Jurkat, Clone E6-1 (cell line): ENCODE results near the gene RACK1.
"Not testable (repeated sequence)": the region's sequence is repeated elsewhere in the genome, so short reads cannot be mapped to it uniquely, and the experiment has no call there.

ENCODE experiments used
- DNase-seq: peaks from one replicate; pipeline ENCODE4 v3.0.0-alpha.2; 2011; ENCODE audit warnings: low read depth, low spot score
- H3K4me3 ChIP-seq: 2 replicates; pipeline ENCODE4 v1.5.1; 2011; ENCODE audit warnings: mild to moderate bottlenecking, low read length, control low read depth, moderate library complexity

RACK1 gene

GRCh38 chr5:181219262-181220177, 24.2 kb downstream of the RACK1 start:
- H3K4me3 ChIP-seq, result no peak overlapping the region
- no peak for DNase-seq

- H3K4me3 ChIP-seq, result no peak overlapping the region
These were observed 24.9 kb downstream of the RACK1 start for GRCh38 chr5:181218795-181219124.

GRCh38 chr5:181217803-181218062, 26.0 kb downstream of the RACK1 start:
- H3K4me3 ChIP-seq, result peak overlapping the region; percentile 74
- no peak for DNase-seq

More at GRCh38 chr5:181218795-181219124, 24.9 kb downstream of the RACK1 start:
- DNase-seq, result no peak

GRCh38 chr5:181217111-181217802, 26.4 kb downstream of the RACK1 start:
- H3K4me3 ChIP-seq, result peak overlapping the region; percentile 74
- peak; percentile 74 for DNase-seq

- peak; percentile 68 for DNase-seq
- H3K4me3 ChIP-seq, result peak overlapping the region; percentile 74
These were observed 27.4 kb downstream of the RACK1 start for GRCh38 chr5:181215997-181216989.

GRCh38 chr5:181214249-181214648, 29.5 kb downstream of the RACK1 start:
- not testable (repeated sequence) for DNase-seq, H3K4me3 ChIP-seq

- H3K4me3 ChIP-seq, result no peak overlapping the region
- no peak for DNase-seq
These were observed 30.8 kb downstream of the RACK1 start for GRCh38 chr5:181212934-181213333.

- H3K4me3 ChIP-seq, result no peak overlapping the region
- no peak for DNase-seq
These were observed 31.6 kb downstream of the RACK1 start for GRCh38 chr5:181212080-181212479.

GRCh38 chr5:181211208-181211607, 32.5 kb downstream of the RACK1 start:
- no peak overlapping the region for H3K4me3 ChIP-seq
- DNase-seq, result peak; percentile 65

- not testable (repeated sequence) for DNase-seq, H3K4me3 ChIP-seq
These were observed 33.0 kb downstream of the RACK1 start for GRCh38 chr5:181210698-181211097.

- not testable (repeated sequence) for DNase-seq, H3K4me3 ChIP-seq
These were observed 33.6 kb downstream of the RACK1 start for GRCh38 chr5:181210148-181210547.

GRCh38 chr5:181209006-181209405, 34.7 kb downstream of the RACK1 start:
- not testable (repeated sequence) for DNase-seq, H3K4me3 ChIP-seq

- no peak for DNase-seq
- H3K4me3 ChIP-seq, result peak overlapping the region; percentile 73; the same call in 1 of the 2 replicates
These were observed 35.8 kb downstream of the RACK1 start for GRCh38 chr5:181207960-181208253.

GRCh38 chr5:181207214-181207959, 36.3 kb downstream of the RACK1 start:
- peak overlapping the region; percentile 73 for H3K4me3 ChIP-seq
- DNase-seq, result peak; percentile 86

- peak overlapping the region; percentile 73 for H3K4me3 ChIP-seq
- DNase-seq, result no peak
These were observed 37.7 kb downstream of the RACK1 start for GRCh38 chr5:181205761-181206649.

- no peak for DNase-seq
- peak within 1 kb of the TSS; percentile 73 for H3K4me3 ChIP-seq
These were observed 38.6 kb downstream of the RACK1 start, which contains the start of gene TRIM7 for GRCh38 chr5:181204826-181205760. TRIM7 (minus strand) TSS chr5:181205196; CDS start chr5:181205110, 86 bp downstream.
